ENCODE results near the gene ARAP1.

ARAP1 gene

DNA sequence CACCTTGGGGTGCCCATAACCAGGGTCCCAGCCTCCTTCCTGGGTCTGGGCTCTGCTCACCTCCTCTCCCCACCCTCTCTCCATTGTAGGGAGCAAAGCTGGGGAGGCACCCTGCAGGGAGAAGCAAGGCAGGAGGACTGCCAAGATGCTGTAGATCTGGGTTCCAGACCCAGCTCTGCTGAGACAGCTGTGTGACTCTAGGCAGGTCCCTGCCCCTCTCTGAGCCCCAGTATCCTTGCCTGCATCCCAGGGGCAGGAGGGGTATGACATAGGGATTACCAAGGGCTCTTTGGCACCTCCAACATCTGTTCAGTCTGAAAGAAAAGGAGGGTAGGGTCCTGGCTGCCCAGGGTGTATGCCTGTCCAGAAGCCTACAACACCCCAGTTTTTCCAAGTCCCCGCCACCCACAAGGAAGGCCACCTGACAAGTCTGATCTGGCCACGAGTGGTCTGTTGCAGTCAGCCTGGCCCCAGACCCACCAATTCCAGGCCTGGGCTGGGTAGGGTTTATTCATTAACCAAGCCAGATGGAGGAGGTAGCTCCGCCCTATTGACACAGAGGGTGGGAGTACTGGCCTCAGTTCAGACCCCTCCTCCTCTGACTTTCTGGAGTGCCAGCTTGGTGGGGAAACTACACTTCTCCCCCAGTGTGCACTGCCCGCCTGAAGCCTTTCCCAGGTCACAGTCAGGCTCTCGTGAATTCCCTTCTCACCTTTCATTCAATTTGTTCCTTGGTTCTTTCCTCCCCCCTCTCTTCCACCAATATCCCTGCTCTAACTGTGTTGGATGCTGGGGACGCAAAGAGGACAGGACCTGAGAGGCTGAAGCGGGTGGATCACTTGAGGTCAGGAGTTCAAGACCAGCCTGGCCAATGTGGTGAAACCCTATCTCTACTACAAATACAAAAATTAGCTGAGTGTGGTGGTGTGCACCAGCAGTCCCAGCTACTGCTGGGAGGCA is 26.6 kb upstream of the ARAP1 start:
- TF ChIP-seq, protein P1, sequence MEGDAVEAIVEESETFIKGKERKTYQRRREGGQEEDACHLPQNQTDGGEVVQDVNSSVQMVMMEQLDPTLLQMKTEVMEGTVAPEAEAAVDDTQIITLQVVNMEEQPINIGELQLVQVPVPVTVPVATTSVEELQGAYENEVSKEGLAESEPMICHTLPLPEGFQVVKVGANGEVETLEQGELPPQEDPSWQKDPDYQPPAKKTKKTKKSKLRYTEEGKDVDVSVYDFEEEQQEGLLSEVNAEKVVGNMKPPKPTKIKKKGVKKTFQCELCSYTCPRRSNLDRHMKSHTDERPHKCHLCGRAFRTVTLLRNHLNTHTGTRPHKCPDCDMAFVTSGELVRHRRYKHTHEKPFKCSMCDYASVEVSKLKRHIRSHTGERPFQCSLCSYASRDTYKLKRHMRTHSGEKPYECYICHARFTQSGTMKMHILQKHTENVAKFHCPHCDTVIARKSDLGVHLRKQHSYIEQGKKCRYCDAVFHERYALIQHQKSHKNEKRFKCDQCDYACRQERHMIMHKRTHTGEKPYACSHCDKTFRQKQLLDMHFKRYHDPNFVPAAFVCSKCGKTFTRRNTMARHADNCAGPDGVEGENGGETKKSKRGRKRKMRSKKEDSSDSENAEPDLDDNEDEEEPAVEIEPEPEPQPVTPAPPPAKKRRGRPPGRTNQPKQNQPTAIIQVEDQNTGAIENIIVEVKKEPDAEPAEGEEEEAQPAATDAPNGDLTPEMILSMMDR (IDR thresholded peaks at IDR 0.05; ENCODE audit: low read depth, low read length) = no peak
- DNase-seq (ENCODE audit: low read depth in 2 of 2) = no peak
- no peak overlapping the region for H3K4me3 ChIP-seq (replicated peaks in 1 of 2; ENCODE audit: low read depth in 2 of 2, low read length in 2 of 2)

DNA sequence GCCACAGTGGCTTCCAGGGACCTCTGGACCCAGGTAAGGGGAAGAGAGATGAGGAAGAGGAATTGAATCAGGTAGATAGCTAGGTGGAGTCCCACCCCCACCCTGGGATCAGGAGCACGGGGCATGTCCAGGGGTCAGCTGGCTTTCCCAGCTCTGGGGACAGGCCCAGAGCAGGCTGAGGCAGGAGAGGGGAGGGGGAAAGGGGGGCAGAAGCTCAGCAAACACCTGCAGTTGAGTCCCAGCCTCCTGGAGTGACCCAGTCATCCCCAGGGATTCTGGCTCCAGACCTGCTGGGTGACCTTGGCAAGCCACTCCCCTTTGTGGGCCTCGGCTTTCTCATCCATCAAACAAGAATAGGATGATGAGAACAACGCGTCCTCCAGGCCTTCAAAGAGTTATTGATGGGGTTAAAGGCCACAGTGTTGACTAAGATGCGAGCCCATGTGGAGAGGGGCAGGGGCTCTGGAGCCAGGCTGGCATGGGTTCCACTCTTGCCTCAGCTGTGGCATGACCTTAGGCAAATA is 25.6 kb upstream of the ARAP1 start:
- DNase-seq (ENCODE audit: low read depth in 2 of 2) = no peak

DNA sequence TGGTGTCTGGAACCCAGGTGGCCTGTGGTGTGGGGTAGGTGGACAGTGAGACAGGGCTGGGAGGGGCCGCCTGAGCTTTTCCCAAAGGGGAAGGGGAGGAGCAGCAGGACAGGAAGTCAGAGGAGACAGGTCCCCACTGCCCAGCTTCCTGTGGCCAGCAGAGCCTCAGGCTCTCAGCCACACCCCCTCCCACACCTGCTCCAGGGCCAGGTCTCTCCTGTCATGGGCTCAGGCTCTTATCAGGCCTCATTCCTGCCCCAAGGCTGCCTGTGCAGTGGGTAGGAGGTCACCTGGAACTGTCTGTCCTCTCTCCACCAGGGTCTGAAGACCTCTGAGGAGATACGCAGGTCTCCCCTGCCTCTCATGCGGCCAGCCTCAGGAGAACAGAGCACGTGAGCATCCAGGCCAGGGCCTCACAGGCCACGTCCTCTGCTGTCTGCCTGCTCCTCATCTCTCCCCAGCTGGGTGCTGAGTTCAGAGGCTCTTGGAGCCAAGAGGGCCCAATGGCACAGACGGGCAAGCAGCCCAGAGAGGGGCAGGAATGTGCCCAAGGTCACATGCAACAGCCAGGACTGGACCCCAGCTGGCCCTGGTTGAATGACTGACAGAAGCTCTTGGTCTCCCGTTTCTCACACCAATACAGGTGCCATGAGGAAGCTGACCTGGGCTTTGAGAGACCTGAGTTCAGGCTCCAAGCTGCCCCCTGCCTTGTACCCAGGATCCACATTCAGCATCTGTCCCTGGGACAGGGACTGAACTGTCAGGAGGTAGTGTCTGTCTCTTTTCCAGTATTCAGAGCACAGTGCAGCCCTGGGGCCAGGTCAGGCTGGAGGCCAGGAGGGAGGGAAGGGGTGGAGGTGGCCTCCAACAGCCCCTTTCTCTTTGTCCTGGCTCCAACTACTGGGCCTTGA is 24.9 kb upstream of the ARAP1 start:
- TF ChIP-seq, protein P1 (IDR thresholded peaks at IDR 0.05; ENCODE audit: low read depth, low read length) = no peak
- DNase-seq (ENCODE audit: low read depth in 2 of 2) = no peak
- no peak overlapping the region for H3K4me3 ChIP-seq (replicated peaks in 1 of 2; ENCODE audit: low read depth in 2 of 2, low read length in 2 of 2)

More for the DNA sequence above, 25.6 kb upstream of the ARAP1 start:
- TF ChIP-seq, protein P1 (IDR thresholded peaks at IDR 0.05; ENCODE audit: low read depth, low read length) = no peak
- no peak overlapping the region for H3K4me3 ChIP-seq (replicated peaks in 1 of 2; ENCODE audit: low read depth in 2 of 2, low read length in 2 of 2)

DNA sequence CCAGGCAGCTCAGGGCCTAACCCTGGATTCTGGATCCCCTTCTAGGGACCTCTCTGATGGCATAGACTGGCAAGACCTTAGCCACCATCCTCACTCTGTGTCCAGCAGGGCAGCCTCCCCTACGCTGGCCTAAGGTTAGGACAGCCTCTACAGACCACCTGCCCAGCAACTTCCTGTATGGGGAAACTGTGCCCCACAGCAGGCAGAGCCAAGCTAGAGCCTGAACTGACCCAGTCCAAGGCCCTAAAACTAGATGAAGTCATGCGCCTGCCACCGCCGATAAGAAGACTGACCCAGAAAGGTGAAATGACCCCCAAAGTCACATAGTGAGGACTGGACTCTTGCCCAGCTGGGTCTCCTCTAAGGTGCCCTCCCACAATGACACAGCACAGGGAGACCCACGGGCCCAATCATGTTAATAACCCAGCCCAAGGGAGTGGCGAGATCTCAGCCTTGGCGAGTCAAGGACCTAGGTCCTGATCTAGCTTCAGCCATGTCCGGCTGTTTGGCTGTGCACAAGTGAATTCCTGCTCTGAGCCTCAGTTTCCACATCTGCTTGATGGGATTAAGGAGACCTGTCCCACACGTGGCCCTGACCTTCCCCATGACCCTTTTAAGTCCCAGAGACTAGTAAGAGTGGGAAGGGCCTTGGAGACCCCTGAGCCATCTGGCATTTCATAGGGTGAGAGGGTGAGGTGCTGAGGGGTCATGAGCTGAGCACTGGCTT is 24.1 kb upstream of the ARAP1 start:
- TF ChIP-seq, protein P1 (IDR thresholded peaks at IDR 0.05; ENCODE audit: low read depth, low read length) = no peak
- no peak for DNase-seq (ENCODE audit: low read depth in 2 of 2)
- H3K4me3 ChIP-seq (replicated peaks in 1 of 2; ENCODE audit: low read depth in 2 of 2, low read length in 2 of 2) = no peak overlapping the region

DNA sequence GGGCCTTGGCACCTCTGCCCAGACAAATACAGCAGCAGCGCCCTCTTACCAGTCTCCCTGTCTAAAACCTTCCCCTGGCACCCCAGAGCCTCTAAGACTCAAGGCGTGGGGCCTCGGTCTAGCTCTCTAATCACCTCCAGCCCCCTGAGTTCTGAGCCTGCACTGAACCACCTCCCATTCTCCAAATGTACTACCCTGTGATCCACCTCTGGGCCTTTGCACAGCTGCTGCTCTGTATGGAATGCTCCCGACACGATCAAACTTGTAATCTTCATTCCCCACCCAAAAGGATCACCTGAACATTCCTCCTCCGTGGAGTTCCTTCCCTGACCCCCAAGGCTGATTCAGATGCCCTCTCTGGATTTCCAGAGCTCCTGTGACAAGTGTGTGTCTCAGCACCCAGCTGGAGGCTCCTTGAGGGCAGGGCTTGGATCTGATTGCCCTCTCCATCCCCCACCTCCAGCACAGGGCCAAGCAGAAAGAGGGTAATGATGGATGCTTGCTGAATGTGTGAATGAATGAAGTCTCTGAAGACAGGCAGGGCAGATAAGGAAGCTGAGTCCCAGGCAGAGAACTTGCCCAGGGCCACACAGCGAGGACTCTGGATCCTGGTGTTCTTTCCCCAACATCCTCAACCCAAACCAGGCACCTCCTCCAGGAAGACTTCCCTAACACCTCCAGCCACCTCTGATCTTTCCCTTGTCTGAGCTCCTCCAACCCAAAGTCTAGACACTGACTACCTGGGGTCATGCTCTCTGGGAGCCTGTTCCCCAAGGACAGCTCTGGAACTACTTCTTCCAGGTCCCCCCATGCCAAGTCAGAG is 23.3 kb upstream of the ARAP1 start:
- no peak overlapping the region for H3K4me3 ChIP-seq (replicated peaks in 1 of 2; ENCODE audit: low read depth in 2 of 2, low read length in 2 of 2)
- TF ChIP-seq, protein P1 (IDR thresholded peaks at IDR 0.05; ENCODE audit: low read depth, low read length) = no peak
- no peak for DNase-seq (ENCODE audit: low read depth in 2 of 2)
